K562 (cell line): ENCODE data around the gene SLCO3A1. TPM values are rescaled to one million over a fixed set of nuclear protein-coding genes. Genes with fewer than 3 reads are reported as not detected.

Source experiments
- ATAC-seq: fragments of 200-7000 bp; cut with Tn5 transposase; 3 replicates; pipeline ENCODE4 v1.9.1; 2020; ENCODE audit warnings: moderate library complexity
- BruUV-seq: library from RNA; stranded (reverse); fragments of 400-500 nt; replicated peaks from 2 replicates; lab custom pipeline; 2021; lab: Mats Ljungman, UMichigan
- CTCF ChIA-PET: fragments of 300-600 bp; formaldehyde crosslinking; extraction: SDS; loops from one replicate; lab custom pipeline; 2021; ENCODE audit warnings: low intra/inter-chr PET ratio; lab: Yijun Ruan, JAX
- POLR2A ChIA-PET: fragments of 300-600, 350-650 bp; sonication (Branson Sonifier 250); formaldehyde crosslinking; extraction: SDS; loops from one replicate; lab custom pipeline; 2021; ENCODE audit warnings: antibody characterized with exemption, inconsistent platforms; lab: Yijun Ruan, JAX
- DNase-seq, 4 experiments: peaks; one replicate each; pipeline versions ENCODE4 v3.0.0 to v3.0.0-alpha.2; 2011 to 2018; ENCODE audit warnings: low spot score in 3 of 4, mixed read lengths in 3 of 4; ENCODE audit errors: extremely low read depth in 1 of 4
- FAIRE-seq: peaks from 2 replicates; lab custom pipeline; 2011; peaks lifted over from hg19 to GRCh38; lab: Jason Lieb, UNC
- H2AFZ ChIP-seq: 2 replicates; pipeline ENCODE4 v1.6.0; 2011; ENCODE audit warnings: low read depth, low read length, control low read depth, inconsistent platforms
- H3K27ac ChIP-seq: fragments of 200-600 bp; 3 replicates; pipeline ENCODE4 v1.8.0; 2011; ENCODE audit warnings: low read depth, mild to moderate bottlenecking, control low read depth, inconsistent platforms, low read length, moderate library complexity, mixed read lengths; ENCODE audit errors: extremely low read depth
- H3K27me3 ChIP-seq, 2 experiments: fragments of 300-600 bp in 1 of 2; 2 replicates in 1 of 2; 3 replicates in 1 of 2; pipeline versions ENCODE4 v1.6.0 to v1.8.0; 2011; ENCODE audit warnings: inconsistent platforms in 2 of 2, low read length in 2 of 2, mild to moderate bottlenecking in 1 of 2, mixed read lengths in 1 of 2, moderate library complexity in 1 of 2; ENCODE audit not compliant: control insufficient read depth in 2 of 2, insufficient read depth in 2 of 2
- H3K36me3 ChIP-seq: fragments of 300-600 bp; 3 replicates; pipeline ENCODE4 v1.8.0; 2011; ENCODE audit warnings: mild to moderate bottlenecking, low read length, inconsistent platforms; ENCODE audit not compliant: control insufficient read depth, insufficient read depth
- H3K4me1 ChIP-seq, 2 experiments: fragments of 200-600 bp in 1 of 2; replicated peaks in 1 of 2; 2 replicates in 1 of 2; 3 replicates in 1 of 2; pipeline versions ENCODE4 v1.5.1 to v1.8.0; 2011; ENCODE audit warnings: inconsistent platforms in 2 of 2, low read length in 2 of 2, mild to moderate bottlenecking in 1 of 2, mixed read lengths in 1 of 2, moderate library complexity in 1 of 2; ENCODE audit not compliant: control insufficient read depth in 2 of 2, insufficient read depth in 2 of 2
- H3K4me2 ChIP-seq: 2 replicates; pipeline ENCODE4 v1.6.1; 2011; ENCODE audit warnings: low read length, control low read depth, inconsistent platforms, mixed read lengths; ENCODE audit not compliant: insufficient read depth
- H3K4me3 ChIP-seq: fragments of 200-600 bp; sonication (generic), shearing (Covaris generic); 2 replicates; pipeline ENCODE4 v1.5.1; 2016; ENCODE audit warnings: control low read depth, inconsistent platforms
- H3K79me2 ChIP-seq: fragments of 200-600 bp; 3 replicates; pipeline ENCODE4 v1.8.0; 2011; ENCODE audit warnings: low read length, inconsistent platforms; ENCODE audit not compliant: control insufficient read depth, insufficient read depth
- H3K9ac ChIP-seq, 2 experiments: 2 replicates each; pipeline versions ENCODE4 v1.6.0 to v1.6.1; 2011; ENCODE audit warnings: low read depth in 2 of 2, low read length in 2 of 2, control low read depth in 1 of 2, inconsistent platforms in 1 of 2, mild to moderate bottlenecking in 1 of 2, mixed read lengths in 1 of 2; ENCODE audit not compliant: insufficient read depth in 1 of 2
- H3K9me1 ChIP-seq: one replicate; pipeline ENCODE4 v1.6.0; 2011; ENCODE audit warnings: inconsistent platforms, mild to moderate bottlenecking, low read length, moderate library complexity; ENCODE audit not compliant: control insufficient read depth, insufficient read depth
- H3K9me3 ChIP-seq: replicated peaks from 2 replicates; pipeline ENCODE4 v1.5.1; 2011; ENCODE audit warnings: low read depth, low read length, inconsistent platforms; ENCODE audit not compliant: control insufficient read depth, insufficient read depth
- H4K20me1 ChIP-seq: replicated peaks from 2 replicates; pipeline ENCODE4 v1.6.1; 2011; ENCODE audit warnings: low read length, inconsistent platforms, mixed read lengths; ENCODE audit not compliant: control insufficient read depth, insufficient read depth
- CCNT2 ChIP-seq: IDR thresholded peaks from 2 replicates; pipeline ENCODE4 v1.6.1; 2011; ENCODE audit warnings: borderline replicate concordance, low read depth, mild to moderate bottlenecking, moderate library complexity, mixed read lengths, low read length; ENCODE audit not compliant: insufficient read length; ENCODE audit errors: extremely low read depth
- KAT2B ChIP-seq: IDR thresholded peaks from one replicate; pipeline ENCODE4 v1.6.1; 2012; ENCODE audit warnings: low read depth, mild to moderate bottlenecking, control low read depth, inconsistent platforms, low read length, moderate library complexity
- PYGO2 ChIP-seq: fragments of 450-650 bp; IDR thresholded peaks from 2 replicates; pipeline ENCODE4 v1.6.1; 2016; ENCODE audit warnings: mild to moderate bottlenecking, missing genetic modification characterization, moderate library complexity, missing compliant biosample characterization
- WGBS: fragments of 100-300 bp; shearing (Covaris generic); methylation state at CpG from one replicate; pipeline ENCODE4 v1.1.6; 2016; ENCODE audit warnings: low coverage, mixed read lengths; ENCODE audit not compliant: insufficient coverage; ENCODE audit errors: missing lambda C conversion rate; 5-methylcytosine and 5-hydroxymethylcytosine counted together
- in situ Hi-C: fragments of 300-500 bp; cut with MboI; formaldehyde crosslinking; loops from 4 replicates; pipeline ENCODE4 v1.15.0; 2018; ENCODE audit warnings: inconsistent platforms, mixed read lengths
- intact Hi-C: fragments of 100-400 bp; cut with micrococcal nuclease; formaldehyde crosslinking; loops from 2 replicates; pipeline ENCODE4 v1.14.2; 2022
- polyA plus RNA-seq, 8 experiments: library from polyadenylated mRNA; depleted of rRNA in 4 of 8; stranded (reverse) in 5 of 8; unstranded in 3 of 8; fragments of >200 nt; fragmentation: Nextera tagmentation in 2 of 8; fragmentation: Illumina TruSeq in 1 of 8; extraction: Ambion mirVana in 2 of 8; extraction: Trizol in 1 of 8; gene quantifications; 2 replicates each; pipeline versions ENCODE4 v1.2.1 to v1.2.3, GENCODE V29; 2011 to 2014; ENCODE audit warnings: inconsistent platforms in 1 of 8, missing spikeins in 1 of 8
- total RNA-seq, 7 experiments: library from RNA; depleted of rRNA in 6 of 7; stranded (reverse); fragments of >200 nt in 6 of 7; fragmentation: Illumina TruSeq in 2 of 7; extraction: Trizol in 2 of 7; gene quantifications; 2 replicates each; pipeline versions ENCODE4 v1.2.1 to v1.2.3, GENCODE V29; 2011 to 2021; ENCODE audit warnings: low replicate concordance in 1 of 7
- TF ChIP-seq, protein P1 (sequence below): fragments of 450-650 bp; IDR thresholded peaks from 2 replicates; pipeline ENCODE4 v1.6.1; 2016; ENCODE audit warnings: mild to moderate bottlenecking

The SLCO3A1 gene
- total and polyA plus RNA-seq, 9 of the 15 experiments (the other 6 are each of a cell fraction or from before 2014, with no cell fraction given) = 0.01 to 0.84 (median 0.06) TPM; not detected in 3

DNA sequence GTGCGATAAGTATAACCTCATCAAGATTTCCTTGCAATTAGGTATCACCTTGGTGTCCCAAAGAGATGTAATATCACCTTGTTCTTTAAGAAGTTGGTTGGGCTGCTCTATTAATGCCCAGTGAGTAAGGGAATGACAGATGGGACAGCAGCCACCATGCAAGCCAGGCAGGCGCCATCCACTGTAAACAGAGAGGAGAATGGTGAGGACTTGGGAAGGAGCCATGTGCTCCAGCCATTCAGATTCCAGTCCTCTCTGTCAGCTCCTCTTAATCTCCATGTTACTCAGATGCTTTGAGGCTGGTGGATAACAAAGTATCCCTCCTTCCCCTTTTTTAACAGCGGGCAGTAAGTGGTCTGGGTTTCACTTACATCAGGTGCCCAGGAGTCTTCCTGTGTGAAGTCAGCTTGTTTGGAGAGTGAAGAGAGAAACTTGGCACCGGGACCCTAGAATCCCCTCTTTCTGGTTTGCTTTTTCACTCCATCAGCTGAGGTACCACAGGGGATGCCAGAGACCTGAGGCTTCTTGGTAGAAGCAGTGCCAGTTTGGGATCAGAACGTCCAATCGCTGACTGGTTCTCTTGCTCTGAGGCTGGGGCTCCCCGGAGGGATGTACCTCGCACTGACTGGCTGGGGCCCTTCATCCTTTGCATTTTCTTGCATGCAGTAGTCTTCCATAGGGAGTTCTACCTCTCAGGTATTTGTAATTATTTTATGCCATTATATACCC, 29.5 kb downstream of the SLCO3A1 start:
- H3K4me3 ChIP-seq = no peak overlapping the region
- no peak for FAIRE-seq
- TF ChIP-seq KAT2B (no peak), CCNT2 (no peak), PYGO2 (tag) (no peak)
- TF ChIP-seq, protein P1, sequence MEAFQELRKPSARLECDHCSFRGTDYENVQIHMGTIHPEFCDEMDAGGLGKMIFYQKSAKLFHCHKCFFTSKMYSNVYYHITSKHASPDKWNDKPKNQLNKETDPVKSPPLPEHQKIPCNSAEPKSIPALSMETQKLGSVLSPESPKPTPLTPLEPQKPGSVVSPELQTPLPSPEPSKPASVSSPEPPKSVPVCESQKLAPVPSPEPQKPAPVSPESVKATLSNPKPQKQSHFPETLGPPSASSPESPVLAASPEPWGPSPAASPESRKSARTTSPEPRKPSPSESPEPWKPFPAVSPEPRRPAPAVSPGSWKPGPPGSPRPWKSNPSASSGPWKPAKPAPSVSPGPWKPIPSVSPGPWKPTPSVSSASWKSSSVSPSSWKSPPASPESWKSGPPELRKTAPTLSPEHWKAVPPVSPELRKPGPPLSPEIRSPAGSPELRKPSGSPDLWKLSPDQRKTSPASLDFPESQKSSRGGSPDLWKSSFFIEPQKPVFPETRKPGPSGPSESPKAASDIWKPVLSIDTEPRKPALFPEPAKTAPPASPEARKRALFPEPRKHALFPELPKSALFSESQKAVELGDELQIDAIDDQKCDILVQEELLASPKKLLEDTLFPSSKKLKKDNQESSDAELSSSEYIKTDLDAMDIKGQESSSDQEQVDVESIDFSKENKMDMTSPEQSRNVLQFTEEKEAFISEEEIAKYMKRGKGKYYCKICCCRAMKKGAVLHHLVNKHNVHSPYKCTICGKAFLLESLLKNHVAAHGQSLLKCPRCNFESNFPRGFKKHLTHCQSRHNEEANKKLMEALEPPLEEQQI = no peak
- TF ChIP-seq, all 486 proteins: peak for 0
- 1% methylated on average over 8 of the region's 8 CpGs for WGBS
- in situ Hi-C loops = no loop called here
- no TSS peak for BruUV-seq
- intact Hi-C loops = no loop called here
- DNase-seq = no peak
- ATAC-seq = no peak
- H3K9me3 ChIP-seq = no peaks in the 10 kb centered on the region
- H3K4me2 ChIP-seq = no peak overlapping the region
- no peaks in the 10 kb centered on the region for H4K20me1 ChIP-seq
- H3K4me1 ChIP-seq = no peaks in the 10 kb centered on the region
- H3K79me2 ChIP-seq = no peaks in the 10 kb centered on the region
- no peak overlapping the region for H3K27ac ChIP-seq
- H3K36me3 ChIP-seq = no peaks in the 10 kb centered on the region
- H3K9me1 ChIP-seq = no peaks in the 10 kb centered on the region
- no peak overlapping the region for H2AFZ ChIP-seq
- no peak overlapping the region for H3K9ac ChIP-seq
- POLR2A ChIA-PET = no interaction called here
- CTCF ChIA-PET = no interaction called here
- H3K27me3 ChIP-seq = peaks cover 3 to 13% of the 10 kb centered on the region in 2 experiments; a peak in 2 of 5 replicates
